Pulmonary artery endothelial cell (primary cell): ENCODE results near the gene C17orf113. TPM values are rescaled to one million over a fixed set of nuclear protein-coding genes. Genes with fewer than 3 reads are reported as not detected.
"Not testable (repeated sequence)": the region's sequence is repeated elsewhere in the genome, so short reads cannot be mapped to it uniquely, and the experiment has no call there.

ENCODE experiments used
- DNase-seq: peaks from one replicate; pipeline ENCODE4 v3.0.0-alpha.2; 2011; ENCODE audit warnings: low read depth, low spot score
- total RNA-seq: library from RNA; depleted of rRNA; stranded (reverse); fragments of >200 nt; gene quantifications from 2 replicates; pipeline ENCODE4 v1.2.3, GENCODE V29; 2014

The C17orf113 gene
- total RNA-seq, 1 donor from 2014 or later: 0.26 TPM

DNA sequence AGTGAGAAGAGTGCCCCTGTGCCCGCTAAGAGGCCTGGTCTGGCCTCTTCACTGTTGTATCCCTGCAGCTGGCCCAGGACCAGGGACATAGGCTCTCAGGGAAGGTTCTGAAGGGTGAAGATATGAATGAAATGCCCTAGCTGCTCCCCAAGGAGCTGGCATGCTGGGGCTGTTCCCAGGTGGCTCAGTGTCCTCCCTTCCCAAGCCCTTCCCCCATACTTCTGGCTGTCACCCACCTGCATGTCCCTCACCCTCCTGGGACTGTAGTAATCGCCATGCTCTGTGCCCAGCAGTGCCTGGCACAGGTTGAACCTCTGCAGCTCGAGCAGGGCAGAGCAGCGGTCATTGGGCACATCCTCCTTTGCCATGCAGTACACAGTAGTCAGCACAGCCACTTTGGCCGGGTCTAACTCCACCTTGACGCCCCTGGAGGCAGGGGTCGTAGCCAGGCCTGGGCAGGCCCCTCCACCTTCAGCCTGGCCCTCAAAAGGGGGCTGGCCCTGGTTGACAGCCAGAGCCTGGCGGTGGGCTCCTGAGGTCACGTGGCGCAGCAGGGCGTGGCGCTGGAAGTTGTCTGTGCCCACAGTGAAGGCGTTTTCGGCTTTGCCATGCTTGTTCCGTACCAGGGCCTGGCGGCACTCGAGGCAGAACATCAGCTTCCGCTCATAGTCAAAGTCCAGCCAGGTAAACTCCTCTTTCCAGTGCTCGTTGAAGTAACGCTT is 7.6 kb downstream of the C17orf113 start:
- DNase-seq: no peak

DNA sequence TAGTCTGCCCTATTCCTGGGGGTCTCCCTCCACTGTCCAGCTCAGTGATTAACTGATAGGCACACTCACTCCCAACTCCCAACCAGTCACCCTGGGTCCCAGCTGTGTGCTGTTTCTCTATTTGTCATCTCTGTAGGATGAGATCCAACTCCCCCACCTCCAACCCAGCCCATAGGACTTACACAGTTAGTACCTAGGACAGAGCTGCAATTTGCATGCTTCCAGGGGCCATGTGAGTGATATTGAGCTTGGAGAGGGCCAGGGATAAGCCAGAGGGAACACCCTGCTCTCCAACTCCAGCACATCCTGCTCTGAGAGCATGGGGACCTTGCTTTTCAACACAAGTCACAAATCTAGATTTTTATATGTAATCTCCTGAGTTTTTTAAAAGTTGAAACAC is 8.8 kb downstream of the C17orf113 start:
- no peak for DNase-seq

- DNase-seq: no peak
Observed at GRCh38 chr17:42040818-42041217, 9.6 kb downstream of the C17orf113 start.

GRCh38 chr17:42039794-42040763 is 10.3 kb downstream of the C17orf113 start:
- DNase-seq: no peak

- DNase-seq: no peak
Observed at GRCh38 chr17:42038221-42038973, 12.0 kb downstream of the C17orf113 start.

- no peak for DNase-seq
Observed at GRCh38 chr17:42034059-42034458, 16.3 kb downstream of the C17orf113 start.

DNA sequence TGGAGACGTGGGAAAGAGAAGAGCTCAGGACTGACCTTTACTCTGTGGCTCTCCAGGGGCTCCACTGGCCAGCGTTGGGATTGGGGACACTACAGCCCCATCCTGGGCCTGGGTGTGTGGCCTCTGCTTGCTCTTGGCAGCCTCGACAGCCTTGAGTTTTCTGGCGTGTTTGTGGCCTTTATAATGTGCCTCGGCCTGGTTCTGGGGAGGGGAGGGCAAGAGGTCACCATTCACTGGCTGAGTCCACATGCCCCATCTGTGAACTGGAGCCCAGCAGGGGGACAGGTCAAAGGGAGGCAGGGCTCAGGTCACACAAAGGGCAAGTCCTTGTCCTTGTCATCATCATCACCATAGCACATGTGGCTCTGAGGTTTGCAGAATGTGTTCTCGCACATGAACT is 18.8 kb downstream of the C17orf113 start:
- no peak for DNase-seq

- no peak for DNase-seq
Observed at GRCh38 chr17:42028791-42029127, 21.6 kb downstream of the C17orf113 start.

DNA sequence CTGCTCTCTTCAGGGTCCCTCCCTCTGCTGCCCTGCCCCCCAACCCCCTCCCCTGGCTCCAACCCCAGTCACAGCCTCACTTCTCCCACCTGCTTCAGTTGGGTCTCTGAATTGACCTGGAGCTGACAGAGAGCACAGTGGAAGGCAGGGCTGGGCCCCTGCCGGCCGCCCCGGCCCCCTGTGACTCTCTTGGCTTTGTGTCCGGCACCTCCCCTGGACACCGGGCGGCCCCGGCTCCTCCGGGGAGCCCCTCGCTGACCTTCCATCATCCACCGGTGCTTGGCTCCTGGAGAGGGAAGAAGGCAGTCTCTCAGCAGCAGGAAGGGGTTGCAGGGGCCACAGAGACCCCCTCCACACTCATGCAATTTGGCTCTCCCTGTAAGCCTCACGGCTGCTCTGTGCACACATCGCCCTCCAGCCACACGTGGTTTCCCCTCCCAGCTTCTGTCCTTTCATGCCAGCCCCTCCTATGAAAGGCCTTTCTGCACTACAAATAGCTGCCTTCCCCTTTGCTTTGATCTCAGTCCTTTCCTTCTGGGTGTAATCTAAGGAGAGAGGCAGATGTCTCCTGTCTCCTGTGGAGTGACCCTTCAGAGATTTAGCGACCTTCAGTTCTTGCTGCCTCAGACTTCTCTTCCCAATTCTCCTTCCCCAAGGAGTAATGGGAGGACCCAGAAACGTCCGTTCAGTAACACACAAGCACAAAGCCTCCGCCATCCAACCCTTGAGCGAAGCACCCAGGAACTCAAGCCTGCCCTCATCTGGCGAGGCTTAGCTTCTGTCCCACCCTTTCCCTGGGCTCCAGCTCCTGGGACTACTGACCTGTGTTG is 22.2 kb downstream of the C17orf113 start:
- DNase-seq: no peak

DNA sequence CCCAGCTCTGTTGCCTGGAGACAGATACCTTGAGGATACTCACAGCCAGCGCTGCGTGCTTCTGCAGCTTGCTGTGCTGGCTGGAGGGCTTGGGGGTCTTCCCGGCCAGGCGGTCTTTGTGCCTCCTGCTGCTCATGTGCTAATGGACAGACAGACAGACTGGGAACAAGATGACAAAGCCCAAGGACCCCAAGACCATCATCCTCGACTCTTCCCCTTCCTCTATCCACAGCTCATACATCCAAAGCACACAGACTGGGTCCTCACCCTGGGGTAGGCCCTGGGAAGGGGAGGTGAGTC is 22.9 kb downstream of the C17orf113 start:
- DNase-seq: no peak

DNA sequence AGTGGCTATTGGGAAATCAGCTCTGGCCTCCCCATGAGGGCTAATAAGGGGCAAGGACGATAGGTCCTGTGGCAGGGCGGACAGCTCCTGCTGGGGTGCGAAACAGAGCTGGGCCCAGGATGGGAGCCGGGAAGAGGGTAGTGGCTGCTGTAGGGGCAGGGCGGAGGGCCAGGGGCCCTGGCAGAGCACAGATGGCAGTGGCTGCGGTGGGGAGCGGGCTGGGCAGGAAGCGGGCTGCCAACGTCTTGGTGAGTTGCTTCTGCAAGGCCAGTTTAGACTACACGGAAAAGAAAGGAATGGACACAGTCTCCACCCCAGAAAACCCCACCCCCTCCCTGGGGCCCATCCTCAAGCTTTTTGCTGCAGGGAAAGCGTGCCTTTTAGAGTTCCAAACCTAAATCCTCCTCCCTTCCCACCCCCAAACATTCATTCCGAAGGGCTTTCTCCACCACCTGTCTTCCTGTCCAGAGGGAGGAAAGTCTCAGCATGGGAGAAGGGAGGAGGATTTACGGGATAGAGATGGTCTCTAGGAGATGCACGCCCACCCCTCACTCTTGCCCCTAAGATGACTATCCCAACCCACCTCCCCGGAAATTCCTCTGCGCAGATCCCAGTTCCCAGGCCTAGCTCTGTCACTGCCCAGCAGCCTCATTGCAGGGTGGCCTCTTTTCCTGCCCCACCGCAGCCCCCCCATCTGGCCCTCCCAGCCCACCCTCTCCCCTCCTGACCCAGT is 23.4 kb downstream of the C17orf113 start:
- DNase-seq: no peak

DNA sequence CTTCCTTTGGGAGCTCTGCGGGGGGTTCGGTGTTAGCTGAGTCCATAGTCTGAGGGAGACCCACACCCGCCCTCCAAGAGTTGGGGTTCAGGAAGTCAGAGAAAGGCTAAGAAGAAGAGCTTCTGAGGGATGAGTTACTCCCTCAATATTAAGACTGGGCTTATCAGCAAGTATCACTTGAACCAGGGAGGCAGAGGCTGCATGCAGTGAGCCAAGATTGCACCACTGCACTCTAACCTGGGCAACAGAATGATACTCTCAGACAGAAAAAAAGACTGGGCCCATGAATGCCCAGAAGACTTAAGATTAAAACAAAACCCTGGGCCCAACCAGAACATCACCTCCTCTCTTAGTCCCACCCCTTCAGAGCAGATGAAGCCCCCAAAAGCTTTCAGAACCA is 24.5 kb downstream of the C17orf113 start:
- no peak for DNase-seq

- DNase-seq: no peak
Observed at GRCh38 chr17:42025191-42025579, 25.2 kb downstream of the C17orf113 start.

- no peak for DNase-seq
Observed at GRCh38 chr17:42023524-42024349, 26.7 kb downstream of the C17orf113 start.

- not testable (repeated sequence) for DNase-seq
Observed at GRCh38 chr17:42020845-42021244, 29.6 kb downstream of the C17orf113 start.

DNA sequence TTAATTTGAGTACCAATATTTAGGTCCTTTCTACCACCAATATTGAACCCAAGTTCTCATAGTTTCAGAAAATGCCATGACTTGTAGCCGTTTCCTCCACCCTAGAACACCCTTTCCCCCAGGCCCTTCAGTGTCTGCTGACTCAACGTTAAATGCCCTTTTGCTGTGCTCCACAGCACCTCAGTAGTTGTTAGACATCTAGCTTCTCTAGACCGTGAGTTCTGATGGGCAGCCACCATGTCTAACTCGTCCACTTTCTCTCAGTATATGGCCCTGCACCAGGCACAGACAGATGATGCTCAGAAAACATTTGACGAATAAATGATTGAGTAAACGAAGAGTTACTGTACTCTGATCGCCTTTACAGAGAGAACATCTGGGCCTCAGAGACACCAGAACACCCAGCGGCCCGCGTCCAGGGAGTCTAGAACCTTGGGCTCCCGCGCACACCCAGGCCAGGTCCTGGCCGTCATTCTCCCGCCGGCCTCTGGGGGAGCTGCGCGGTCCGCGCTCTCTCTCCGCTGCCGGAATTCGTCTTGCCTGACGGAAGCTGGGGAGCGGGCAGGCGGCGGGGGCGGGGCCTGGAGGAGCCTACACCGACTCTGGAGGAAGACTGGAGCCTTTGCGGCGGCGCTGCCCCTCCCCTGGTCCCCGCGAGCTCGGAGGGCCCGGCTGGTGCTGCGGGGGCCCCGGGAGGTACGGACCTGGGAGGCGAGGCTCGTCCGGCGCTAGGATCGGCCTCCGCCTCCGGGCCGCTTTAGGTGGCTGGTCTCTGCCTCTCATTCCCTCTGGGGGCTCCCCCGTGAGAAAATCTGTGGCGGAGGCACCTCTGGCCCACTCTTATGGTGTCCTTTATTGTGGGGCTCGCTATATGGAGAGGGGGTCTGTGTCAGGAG is 30.6 kb downstream of the C17orf113 start, which contains the start of gene NKIRAS2:
TSS of gene NKIRAS2 (plus strand) at position 582 of the 896 bp plus-strand sequence. CDS start 1,488 bp downstream, outside the sequence.
- peak; percentile 74 for DNase-seq

GRCh38 chr17:42018988-42019387 is 31.4 kb downstream of the C17orf113 start:
- no peak for DNase-seq

GRCh38 chr17:42018339-42018738 is 32.1 kb downstream of the C17orf113 start:
- DNase-seq: no peak

- DNase-seq: no peak
Observed at GRCh38 chr17:42017866-42018200, 32.6 kb downstream of the C17orf113 start.
